ENCODE results near the gene MTCL1.

MTCL1 gene

DNA sequence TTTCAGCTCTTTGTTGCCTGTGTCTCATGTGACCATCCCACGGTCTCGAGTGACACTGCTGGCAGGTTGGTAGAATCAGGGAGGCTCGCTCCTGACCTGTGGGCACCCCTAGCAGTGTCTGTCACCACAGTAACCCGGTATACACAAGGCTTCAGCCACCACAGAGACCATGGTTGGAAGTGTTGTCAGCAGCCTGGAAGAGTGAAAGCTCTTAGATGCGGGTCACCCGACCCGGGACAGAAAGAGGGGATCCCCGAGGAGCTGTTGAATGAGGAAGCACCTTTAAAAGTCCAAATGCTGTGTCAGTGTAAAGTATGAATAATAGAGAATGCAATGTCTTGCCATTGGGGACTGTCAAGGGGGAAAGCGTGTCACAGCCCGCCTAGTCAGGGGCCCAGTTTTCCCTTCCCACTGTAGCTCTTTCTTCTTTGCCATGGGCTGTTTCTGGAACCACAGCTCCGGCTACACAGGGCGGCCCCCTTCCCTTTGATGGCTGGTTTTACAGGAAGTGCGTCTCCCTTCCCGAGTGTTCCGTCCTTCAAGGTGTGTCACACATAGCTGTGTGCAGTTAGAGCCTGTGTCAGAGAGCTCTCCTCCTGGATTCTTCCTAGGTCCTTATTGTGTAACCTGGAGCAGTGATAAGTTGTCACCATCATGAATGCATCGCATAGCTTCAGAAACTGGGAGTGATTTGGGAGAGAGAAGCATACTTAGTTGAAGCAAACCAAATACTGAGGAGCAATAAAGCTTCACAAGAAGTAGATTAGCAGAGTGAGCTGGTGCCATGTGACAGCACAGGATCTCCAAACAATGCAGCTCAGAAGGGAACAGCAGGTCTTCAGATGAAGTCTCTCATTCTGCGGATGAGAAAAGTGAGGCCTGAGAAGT lies 81.4 kb downstream of the MTCL1 start:
- FAIRE-seq (no peak), DNase-seq (ENCODE audit: extremely low spot score, insufficient read length, low read depth) (no peak)

GRCh38 chr18:8787371-8787670 lies 82.0 kb downstream of the MTCL1 start:
- DNase-seq (ENCODE audit: extremely low spot score, insufficient read length, low read depth): no peak
- no peak for FAIRE-seq

GRCh38 chr18:8787794-8788193 lies 82.4 kb downstream of the MTCL1 start:
- DNase-seq (ENCODE audit: extremely low spot score, insufficient read length, low read depth): no peak
- no peak for FAIRE-seq

DNA sequence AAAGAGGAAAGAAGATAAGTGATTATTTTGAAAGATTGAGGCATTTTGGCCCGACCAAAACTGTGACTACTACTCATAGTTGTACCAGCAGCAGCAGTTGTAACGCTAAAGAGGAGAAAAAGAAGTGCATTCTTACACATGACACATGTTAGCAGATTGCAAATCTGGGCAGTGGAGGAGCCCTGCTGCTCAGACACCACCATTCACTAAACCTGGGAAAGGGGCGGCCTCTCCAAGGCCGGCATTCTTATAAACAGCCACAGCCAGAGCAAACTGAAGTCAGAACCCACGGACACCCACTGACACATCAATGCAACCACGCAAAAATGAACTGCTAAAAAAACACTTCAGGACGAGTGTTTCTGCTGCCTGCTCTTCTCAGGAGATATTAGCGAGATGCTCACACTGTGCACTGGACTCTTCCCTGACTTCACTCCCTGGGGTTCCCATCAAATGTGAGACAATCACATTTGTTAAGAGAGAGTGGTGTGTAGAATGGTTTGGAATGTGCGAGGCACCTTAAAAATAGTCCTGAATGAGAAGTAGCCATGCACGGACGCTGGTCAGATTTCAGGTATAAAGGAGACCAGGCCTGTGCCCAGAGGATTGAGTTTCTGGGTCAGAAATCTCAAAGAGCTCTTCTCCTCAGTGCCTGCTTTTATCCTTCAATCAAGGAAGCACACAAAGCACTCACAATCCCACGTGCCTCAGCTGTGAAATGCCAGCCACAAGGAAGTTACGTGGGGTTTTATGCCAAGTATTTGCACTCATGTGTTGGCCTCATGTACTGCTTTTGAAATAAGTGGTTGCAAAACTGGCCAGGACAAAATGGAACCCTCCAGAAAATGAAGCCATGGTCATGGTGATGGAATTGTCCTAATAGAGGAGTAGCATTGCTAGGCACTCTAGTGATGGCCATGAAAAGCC lies 83.4 kb downstream of the MTCL1 start:
- DNase-seq (ENCODE audit: extremely low spot score, insufficient read length, low read depth) (no peak), FAIRE-seq (no peak)

- FAIRE-seq (no peak), DNase-seq (ENCODE audit: extremely low spot score, insufficient read length, low read depth) (no peak)
Observed at GRCh38 chr18:8791171-8791651, 85.9 kb downstream of the MTCL1 start.

- no peak for DNase-seq (ENCODE audit: extremely low spot score, insufficient read length, low read depth)
- no peak for FAIRE-seq
Observed at GRCh38 chr18:8792688-8793316, 87.4 kb downstream of the MTCL1 start.

DNA sequence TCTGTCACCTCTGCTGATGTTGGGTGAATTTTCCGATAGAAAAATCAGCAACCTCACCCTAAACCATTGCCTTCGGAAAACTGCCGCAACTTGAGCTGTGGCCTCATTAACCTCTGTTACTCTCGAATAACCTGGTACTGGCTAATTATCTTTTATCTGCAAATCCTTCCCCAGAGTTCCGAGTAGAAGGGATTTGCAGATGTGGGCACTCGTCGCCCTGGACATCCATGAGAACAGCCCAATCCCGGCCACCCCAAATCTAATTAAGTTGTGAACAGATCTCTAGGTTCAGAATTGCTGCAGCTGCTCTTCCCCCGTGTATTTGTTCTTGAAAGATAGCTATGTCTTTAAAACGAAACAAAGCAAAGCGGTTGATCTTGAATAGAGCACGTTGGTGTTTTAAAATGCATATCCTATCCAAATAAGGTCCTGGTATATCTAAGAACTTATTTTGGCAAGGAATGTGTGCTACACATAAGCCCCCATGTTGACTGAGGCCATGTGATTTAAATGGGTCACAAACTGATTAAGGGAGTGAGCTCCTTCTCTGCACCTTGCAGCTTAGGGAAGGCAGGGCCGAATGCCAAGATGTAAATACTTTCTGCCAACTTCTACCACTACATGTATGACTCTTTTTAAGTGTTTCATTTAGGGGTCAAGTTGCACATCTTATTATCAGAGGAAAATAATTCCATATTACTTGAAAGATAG lies 88.2 kb downstream of the MTCL1 start:
- FAIRE-seq (no peak), DNase-seq (ENCODE audit: extremely low spot score, insufficient read length, low read depth) (no peak)

DNA sequence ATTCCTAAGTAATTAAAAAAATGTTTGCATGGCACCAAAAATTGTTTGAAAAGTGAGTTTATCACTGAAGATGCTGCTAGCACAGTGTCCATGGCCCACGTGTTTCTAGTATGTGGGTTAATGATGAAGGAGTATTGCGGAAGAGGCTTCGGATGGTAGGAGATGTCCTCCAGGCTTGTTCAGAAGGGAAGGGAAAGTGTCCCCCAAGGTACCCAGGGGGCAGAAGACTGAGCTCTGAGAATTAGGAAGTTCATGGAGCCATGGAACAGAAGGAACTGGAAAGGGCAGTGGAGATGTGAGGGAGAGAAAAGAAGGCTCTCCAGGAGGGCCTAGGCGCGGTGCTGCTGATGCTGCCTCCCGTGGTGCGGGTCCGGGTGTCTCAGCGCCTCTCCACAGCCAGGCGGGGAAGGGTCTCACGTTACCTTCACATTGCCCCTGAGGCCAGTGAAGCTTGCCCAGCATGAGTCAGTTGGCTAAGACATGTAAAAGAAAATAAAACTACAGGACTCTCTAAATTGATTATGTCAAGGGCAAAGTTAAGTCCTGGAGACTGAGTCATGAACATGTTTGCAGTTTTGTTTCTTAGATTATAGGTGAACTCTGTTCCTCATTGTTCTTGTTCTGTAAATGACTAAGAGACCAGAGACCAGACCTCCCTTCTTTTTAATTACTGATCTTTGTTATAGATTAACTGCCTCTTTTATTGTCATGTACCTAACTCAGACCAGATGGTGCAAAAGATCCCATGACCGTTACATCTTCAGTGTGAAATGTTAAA lies 89.0 kb downstream of the MTCL1 start:
- DNase-seq (ENCODE audit: extremely low spot score, insufficient read length, low read depth) (no peak), FAIRE-seq (no peak)

DNA sequence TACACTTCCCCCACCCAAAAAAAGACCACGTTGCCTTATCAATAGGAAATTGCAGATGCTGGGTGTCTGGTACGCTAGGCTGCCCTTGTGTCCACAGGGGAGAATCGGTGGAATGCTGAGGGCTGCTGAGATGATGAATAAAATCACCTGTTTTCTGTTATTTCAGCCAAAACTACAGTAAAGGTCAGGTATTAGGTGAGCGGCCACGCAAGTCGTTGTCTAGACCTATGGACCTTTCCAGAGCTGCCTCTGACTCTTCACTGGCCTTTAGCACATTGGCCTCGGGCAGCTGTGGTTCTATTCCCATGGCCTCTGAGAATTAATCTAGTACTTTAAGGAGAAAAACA lies 89.6 kb downstream of the MTCL1 start:
- DNase-seq (ENCODE audit: extremely low spot score, insufficient read length, low read depth): no peak
- no peak for FAIRE-seq

GRCh38 chr18:8795586-8796325 lies 90.4 kb downstream of the MTCL1 start:
- DNase-seq (ENCODE audit: extremely low spot score, insufficient read length, low read depth): no peak
- no peak for FAIRE-seq

GRCh38 chr18:8797206-8797605 lies 91.8 kb downstream of the MTCL1 start:
- DNase-seq (ENCODE audit: extremely low spot score, insufficient read length, low read depth) (no peak), FAIRE-seq (no peak)

GRCh38 chr18:8799001-8799400 lies 93.6 kb downstream of the MTCL1 start:
- no peak for FAIRE-seq
- no peak for DNase-seq (ENCODE audit: extremely low spot score, insufficient read length, low read depth)

GRCh38 chr18:8799596-8800441 lies 94.5 kb downstream of the MTCL1 start:
- no peak for FAIRE-seq
- no peak for DNase-seq (ENCODE audit: extremely low spot score, insufficient read length, low read depth)

GRCh38 chr18:8800445-8800844 lies 95.1 kb downstream of the MTCL1 start:
- no peak for DNase-seq (ENCODE audit: extremely low spot score, insufficient read length, low read depth)
- no peak for FAIRE-seq

GRCh38 chr18:8800876-8801262 lies 95.5 kb downstream of the MTCL1 start:
- FAIRE-seq (no peak), DNase-seq (ENCODE audit: extremely low spot score, insufficient read length, low read depth) (no peak)

DNA sequence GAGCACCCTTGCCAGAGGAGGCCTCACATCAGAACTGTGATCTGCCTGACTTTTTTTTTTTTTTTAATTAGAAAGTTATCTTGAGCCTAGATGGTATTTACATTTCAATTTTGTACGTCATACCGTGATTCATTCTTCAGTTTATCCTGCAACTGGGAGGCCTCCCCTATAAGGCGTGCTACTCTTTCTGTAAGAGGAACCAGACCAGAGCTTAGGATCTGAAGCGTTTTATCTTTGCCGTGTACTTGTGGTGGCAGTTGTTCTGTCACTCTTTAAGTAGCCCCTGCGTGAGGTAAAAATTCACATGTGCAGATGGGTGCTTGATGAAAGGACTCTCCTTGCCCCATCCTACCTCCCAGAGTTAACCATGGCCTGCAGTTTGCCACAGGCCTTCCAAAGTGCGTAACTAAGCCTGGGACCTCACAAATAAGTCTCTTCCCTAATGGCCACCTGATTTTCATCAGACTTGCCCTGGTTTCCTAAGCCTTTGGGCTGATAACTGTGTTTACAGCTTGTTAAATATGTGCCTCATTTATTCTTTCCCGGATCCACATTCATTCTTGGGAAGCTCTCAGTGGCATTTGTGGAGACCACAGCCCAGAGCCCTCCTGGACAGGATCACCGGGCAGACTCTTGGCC lies 96.0 kb downstream of the MTCL1 start:
- DNase-seq (ENCODE audit: extremely low spot score, insufficient read length, low read depth): no peak
- FAIRE-seq: no peak

DNA sequence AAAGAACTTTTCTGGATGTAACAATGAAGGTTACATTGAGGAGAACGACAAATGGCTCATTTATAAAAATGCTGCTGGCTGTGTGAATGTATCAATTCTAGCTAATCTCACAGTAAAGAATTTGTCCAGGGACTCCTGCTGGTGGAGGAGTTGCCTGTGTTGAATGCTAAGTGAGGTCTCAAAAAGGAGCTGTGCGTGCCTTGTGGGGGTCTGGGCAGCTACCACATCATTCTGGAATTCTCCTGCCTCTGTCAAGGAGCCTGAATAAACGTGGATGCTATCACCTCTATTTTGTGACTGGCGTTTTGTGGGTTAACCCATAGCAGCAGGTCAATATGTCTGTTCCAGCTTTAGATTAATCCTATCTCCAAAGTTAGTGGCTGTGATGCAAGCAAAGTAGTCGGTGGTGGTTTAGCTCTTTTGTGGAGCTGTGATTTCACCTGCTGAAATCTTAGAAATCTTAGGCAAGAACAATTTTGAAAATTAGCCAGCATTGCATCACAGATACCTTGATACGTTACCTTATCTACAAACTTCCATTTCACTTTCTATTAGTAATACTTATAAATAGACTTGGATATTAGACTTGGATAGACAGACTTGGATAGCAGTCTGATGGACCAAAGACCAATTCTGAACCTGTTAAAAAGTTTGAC lies 96.8 kb downstream of the MTCL1 start:
- no peak for DNase-seq (ENCODE audit: extremely low spot score, insufficient read length, low read depth)
- no peak for FAIRE-seq
